Glomerular visceral epithelial cell (primary cell): ENCODE results near the gene PDCD7.
"Not testable (repeated sequence)": the region's sequence is repeated elsewhere in the genome, so short reads cannot be mapped to it uniquely, and the experiment has no call there.

ENCODE experiments used
- DNase-seq: peaks from one replicate; pipeline ENCODE4 v3.0.0-alpha.2; 2016; ENCODE audit errors: extremely low spot score

Gene PDCD7

DNA sequence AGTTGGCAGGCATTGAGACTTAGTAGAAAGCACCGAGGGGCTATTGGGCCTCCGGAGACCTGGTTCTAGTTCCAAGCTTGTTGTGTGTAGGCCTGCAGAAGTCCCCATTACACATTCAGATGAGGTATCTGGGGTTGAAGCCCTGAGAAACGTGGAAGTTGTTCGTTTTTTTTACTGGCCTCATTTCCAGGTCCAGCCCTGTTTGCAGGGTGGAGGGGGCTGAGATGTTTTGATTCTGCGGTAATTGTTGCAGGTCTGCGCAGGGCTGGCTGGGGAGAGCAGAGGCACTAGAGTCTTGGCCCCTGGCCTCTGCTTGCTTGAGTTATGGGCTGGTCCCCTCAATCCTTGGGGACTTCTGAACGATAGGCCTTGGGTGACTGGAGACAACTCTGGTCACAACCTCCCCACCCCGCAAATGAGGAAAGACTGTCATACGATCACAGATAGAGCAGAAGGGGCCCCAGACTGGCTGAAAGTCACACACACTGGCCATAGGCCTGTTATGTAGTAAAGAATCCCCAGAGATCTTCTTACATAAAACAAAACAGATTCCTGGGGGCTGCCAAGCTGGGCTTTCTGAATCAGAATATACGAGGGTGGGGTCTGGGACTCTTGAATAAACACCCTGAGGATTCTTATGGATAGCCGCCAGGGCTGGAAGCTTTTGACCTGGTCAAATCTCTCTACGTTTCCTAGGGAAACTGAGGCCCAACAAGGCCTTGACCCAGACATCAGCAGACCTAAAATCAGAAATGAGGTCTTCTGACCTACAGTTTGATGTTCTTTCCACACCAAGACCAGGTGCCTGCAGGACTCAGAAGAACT lies 41.5 kb downstream of the PDCD7 start:
- DNase-seq = no peak

DNA sequence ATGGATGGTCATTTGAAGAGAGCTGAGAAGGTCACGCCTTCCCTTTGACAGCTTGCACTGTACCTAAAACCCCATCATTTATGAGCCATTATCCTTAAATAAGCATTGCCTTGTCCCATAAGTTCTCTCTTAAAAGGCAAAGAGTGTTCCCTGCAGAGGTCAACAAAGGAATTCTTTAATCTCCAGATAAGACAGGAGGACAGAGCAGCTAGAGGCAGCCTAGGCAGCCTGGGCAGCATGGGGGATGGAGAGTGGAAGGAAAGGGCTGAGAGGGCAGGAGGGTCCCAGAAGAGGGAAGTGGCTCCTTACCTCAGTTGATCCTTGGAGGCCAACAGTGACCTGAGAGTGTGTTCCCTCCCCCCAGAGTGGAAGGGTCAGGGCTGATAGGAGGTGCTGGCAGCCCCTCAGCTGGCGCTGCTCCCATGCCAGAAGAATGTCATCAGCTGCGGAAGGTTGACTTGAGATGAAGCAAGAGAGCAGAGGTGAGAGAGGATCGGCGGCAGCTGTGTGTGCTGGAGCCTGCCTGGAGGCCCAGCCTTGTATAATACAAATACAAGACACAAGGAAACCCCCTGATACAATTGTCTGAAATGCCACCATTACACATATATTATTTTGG lies 44.3 kb downstream of the PDCD7 start:
- no peak for DNase-seq

DNA sequence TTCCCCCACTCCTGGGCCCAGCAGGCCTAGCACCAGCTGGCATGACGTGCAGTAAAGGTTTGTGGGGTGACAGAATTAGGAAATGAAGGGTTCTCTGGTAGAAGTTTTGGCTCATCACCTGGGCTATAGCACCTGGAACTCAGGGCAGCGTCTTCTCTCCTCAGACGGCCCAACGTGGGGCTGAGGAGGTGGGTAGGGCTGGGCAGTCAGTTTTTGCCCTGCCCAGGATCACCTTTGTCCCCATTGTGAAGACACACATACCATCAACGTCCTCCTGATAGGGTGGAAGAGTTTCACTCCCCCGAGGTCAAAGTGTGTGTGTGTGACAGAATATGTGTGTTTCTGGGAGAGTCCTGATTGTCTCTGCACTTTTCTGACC lies 45.0 kb downstream of the PDCD7 start:
- DNase-seq = no peak

DNA sequence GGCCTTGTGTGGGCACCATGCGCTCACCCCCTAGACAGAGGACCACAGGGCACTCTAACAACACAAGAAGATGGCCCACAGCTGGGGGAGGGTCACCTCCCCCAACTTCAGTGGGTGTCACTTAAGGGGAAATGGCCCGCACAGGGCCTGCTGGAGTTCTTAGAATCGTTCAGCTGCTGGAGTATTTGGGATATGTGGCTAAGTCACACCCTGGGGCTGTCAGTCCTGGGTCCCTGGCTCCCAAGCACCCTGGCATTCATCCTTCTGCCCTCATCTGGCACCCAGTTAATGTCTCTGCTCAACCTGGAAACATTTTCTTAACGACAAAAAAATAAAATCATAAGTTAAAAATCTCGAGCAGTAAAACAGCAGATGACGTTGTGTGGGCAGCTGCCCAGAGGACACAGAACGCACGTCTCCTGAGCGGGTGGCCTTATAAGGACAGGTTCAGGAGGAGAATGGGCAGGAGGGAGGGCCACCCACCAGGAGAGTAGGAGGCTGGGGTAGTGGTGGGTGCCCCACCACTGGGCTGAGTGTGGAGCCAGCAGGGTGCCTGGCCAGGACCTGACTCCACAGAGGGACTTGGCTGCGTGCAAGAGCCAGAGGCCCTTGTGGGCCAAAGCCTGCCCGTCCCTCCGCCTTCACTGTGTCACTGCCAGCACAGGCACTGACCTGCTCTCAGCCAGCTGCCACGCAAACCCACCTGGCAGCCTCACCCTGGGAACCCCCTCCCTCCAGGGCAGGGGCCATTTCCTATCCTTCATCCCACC lies 45.5 kb downstream of the PDCD7 start:
- DNase-seq = no peak

DNA sequence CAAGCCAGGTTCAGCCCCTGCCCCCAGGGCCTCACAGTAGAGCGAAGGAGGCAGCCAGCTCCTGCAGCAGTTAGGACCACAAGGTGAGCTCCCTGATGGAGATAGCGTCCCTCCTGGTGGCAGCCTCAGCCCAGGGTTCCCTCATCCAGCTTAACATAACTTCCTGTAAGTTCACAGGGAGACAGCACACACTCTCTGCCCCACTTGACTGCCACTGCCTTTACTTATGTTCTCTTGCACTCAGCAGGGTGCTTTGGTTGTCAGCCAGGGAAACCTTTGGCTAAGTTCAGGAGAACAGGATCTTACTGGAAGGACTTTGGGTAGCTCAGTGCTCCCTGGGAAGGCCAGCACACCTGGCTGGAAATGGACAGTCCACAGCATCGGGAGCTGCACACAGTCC lies 46.2 kb downstream of the PDCD7 start:
- no peak for DNase-seq

DNA sequence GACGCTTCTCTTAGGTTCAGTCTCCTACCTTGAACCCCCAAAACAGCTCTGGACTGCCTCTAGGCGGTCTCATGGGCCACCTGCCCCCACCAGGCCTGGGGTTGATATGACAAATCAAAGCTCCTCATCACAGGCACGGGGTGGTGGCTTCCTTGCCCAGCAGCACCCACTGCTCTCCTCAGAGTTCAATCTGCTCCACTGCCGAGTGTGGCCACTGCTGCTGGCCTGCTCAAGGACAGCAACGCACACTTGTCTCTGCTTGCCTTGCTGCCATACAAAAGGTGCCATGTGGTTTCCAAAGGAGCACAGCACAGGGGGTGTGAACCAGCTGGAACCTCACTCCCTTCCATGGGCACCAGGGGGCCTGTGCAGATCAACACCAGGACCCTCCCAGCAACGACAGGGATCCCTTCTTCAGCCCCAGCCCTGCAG lies 46.9 kb downstream of the PDCD7 start:
- DNase-seq = peak; percentile 11

DNA sequence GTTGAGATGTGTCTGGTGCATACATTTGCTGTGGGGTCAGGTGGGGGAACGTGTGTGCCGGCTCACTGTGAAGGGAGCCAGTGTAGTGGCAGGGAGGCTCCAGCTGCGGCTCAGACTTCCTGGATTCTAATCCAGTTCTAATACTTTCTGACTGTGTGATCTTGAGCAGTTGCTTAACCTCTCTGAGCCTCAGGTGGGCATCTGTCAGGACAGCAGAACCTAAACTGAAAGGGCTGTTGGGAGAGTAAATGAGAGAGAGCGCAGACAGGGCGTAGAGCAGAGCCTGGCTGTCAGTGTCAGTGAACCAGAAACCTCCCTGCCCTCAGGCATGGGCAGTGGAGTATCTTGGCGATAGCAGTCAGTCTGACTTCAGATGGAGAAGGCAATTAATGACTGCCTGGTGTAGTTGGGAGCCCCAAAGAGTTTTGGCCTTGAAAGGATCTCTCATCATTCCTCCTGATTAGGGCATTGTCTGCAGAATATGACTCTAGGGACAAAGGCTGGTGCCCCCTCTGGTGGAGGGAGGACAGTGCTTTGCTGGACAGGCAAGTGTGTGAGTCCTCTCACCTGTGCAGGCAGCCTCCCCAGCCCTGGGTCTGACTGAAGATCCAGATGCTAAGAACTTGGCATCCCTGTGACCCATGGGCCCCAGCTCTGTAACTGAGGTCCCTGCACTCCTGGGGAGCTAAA lies 47.5 kb downstream of the PDCD7 start:
- DNase-seq = peak; percentile 33

DNA sequence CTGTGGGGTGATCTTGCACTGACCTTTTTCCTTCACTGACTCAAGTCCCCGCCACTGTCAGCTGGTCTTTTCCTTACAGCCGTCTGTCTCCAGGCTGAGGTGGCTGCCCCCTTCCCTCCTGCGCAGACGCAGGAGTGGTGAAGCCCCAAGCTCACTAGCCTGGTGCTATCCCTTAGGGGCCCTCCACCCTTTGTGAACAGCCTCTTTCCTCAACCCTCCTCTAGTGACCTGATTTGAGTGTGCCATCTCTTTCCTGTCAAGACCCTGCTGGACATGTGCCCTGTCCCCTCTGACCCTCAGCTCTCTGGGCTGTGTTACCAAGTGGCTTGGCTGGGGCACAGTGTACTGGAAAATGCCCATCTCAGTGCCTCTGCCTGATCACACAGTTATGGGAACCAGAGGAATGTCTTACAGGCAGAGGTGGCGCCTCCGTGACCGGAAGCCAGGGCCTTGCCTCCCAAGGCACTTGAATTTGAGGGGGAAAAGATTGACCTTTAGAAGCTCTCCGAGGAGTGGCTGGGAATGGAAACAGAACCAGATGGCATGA lies 48.3 kb downstream of the PDCD7 start:
- DNase-seq = no peak

DNA sequence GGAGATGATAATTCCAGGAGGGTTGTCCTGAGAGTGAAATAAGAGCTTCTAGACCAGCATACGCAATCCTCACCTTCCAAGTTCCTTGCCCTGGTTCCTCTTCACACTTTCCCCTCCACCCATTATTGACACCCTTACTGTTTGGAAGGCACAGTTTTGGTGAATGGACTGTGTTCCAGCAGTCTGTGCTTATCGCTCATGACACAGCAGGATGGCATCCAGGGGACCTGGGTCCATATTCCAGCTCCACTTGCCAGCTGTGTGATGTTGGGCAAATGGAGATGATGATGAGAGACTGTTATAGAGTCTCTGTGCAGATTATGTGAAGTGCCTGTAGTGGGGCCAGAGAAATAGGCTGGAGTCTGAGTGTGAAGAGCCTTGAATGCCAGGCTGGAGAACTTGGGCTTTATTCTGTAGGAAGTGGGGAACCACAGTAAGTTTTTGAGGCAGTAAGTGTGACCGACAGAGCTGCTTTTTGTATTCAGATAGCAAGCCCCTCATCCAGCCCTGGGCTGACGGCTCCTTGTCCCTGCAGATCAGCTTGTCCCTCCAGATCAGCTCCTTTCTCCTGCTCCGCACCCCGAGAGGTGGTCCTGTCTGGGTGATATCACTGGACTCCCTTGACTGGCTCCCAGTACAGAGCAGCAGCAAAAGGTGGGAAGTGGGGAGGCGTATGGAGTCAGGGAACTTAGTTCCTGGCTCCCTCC lies 49.0 kb downstream of the PDCD7 start:
- DNase-seq = no peak

DNA sequence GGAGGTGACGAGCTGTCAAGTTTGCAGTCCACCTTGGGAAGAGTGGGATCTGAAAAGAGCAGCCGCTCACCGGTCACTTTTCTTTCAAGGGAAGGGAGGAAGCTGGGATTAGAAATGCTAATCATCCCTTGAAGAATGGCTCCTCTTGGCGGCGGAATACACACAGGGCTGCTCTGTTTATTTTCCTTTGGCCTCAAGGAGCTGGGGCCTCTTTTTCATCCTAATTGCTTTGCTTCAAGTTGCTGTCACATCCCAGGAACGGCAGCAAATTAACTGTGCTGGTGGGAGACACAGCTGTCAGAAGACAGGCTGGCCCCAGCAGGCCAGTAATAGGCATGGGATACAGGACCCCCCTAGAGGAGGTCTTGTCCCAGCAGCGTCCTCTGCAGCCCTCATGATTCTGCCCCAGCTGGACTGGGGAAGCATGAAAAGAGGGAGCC lies 50.3 kb downstream of the PDCD7 start:
- no peak for DNase-seq

DNA sequence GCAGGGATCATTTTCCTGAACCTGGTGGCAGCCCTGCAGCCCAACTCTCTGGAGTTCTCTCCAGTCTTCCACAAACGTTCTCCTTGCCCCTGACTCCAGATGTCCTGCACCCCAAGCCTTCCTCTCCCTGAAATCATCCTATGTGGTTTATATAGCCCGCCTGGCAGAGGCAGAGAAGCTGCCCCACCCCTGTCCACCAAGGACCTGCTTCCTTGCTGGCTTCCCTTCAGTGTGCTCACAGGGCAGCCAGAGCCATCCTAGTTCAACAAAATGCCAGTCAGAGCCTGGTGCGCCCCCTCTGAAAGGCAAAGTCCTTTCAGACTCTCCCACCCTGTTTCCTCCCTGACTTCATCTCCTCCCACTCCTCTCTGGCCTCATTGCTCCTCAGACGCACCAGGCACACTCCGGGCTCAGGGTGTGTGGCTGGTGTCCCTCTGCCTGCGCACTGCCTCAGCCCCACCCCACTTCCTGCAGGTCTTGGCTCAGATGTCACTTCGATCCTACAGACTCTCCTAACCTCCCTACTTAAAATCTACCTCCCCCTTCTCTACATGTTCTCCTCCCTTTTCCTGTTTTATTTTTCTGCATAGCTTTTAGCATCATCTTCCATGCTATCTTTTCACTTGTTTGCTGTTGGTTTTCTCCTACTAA lies 51.2 kb downstream of the PDCD7 start:
- DNase-seq = no peak

DNA sequence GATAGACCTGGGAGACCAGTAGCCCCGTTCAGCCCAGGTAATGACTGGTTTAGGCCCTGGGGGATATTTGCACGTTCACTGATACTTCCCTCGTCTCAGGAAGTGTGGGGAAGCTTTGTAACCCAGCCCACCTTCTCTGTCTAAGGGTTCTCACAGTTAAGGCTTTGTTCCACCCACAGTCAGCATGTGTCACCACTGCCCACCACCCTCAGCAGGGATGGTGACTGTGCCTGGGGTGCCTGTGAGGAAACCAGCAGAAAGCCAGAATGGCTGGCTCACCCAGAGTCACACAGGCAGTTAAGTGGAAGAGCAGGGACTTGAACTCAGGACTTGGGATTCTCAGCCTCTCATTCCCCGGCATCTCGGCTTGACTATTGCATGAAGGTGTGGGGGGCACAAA lies 51.9 kb downstream of the PDCD7 start:
- DNase-seq = no peak

DNA sequence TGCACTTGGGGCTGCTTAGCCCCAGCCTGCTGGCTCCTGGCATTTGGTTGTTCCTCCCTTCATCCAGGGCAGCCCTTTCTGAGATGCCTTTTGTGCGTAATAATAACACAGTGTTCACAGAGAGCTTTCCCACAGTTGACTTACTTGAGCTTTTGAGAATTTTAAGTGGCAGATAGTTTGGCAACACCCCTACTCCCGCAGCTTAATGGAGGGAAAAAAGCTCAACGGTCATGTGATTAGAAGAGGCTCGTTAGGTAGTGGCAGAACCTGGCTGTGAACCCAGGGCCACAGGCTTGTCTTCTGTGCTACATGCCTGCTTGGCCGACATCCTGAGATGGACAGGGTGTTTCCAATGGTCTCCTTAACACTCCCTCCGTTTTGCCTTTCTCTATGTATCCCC lies 52.3 kb downstream of the PDCD7 start:
- DNase-seq = no peak

DNA sequence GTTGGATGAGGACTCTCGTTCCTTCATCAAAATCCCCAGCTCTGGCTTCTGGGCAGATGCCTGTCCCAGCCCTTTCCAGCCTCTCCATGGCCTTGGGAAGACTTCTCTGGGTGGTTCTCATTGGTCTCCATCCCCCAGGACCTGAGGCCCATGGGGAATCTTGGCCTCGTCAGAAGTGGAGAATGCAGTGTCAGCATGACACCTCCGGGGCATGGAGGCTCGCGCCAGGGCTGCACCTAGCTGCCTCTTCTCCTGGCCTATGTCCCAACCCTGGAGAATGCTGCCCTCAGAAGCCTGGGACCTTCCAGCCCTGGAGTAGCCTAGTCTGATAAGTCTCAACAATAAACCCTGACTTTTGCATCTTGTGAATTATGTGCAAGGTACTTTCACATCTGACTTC lies 54.0 kb downstream of the PDCD7 start:
- DNase-seq = no peak

DNA sequence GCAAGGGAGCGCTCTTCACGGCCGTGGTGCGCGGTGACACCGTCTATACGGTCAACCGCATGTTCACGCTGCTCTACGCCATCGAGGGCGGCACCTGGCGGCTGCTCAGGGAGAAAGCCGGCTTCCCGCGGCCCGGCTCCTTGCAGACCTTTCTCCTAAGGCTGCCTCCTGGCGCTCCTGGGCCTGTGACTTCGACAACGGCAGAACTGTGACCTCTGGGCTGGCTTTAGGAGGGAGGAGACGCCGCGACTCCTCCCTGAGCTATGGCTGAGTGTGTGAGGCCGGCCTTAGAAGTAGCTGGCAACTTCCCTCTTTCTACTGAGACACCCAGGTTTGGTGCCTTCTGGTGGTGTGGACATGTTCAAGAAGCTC lies 55.6 kb downstream of the PDCD7 start:
- DNase-seq = peak; percentile 52

DNA sequence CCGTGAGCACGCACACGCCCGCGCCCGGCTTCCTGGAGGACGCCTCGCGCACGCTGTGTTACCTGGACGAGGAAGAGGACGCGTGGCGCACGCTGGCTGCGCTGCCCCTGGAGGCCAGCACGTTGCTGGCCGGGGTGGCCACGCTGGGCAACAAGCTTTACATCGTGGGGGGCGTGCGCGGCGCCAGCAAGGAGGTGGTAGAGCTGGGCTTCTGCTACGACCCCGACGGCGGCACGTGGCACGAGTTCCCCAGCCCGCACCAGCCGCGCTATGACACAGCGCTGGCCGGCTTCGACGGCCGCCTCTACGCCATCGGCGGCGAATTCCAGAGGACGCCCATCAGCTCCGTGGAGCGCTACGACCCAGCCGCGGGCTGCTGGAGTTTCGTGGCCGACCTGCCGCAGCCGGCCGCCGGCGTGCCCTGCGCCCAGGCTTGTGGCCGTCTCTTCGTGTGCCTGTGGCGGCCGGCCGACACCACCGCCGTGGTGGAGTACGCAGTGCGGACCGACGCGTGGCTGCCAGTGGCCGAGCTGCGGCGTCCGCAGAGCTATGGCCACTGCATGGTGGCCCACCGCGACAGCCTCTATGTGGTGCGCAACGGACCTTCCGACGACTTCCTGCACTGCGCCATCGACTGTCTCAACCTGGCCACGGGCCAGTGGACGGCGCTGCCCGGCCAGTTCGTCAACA lies 56.2 kb downstream of the PDCD7 start:
- DNase-seq = no peak

DNA sequence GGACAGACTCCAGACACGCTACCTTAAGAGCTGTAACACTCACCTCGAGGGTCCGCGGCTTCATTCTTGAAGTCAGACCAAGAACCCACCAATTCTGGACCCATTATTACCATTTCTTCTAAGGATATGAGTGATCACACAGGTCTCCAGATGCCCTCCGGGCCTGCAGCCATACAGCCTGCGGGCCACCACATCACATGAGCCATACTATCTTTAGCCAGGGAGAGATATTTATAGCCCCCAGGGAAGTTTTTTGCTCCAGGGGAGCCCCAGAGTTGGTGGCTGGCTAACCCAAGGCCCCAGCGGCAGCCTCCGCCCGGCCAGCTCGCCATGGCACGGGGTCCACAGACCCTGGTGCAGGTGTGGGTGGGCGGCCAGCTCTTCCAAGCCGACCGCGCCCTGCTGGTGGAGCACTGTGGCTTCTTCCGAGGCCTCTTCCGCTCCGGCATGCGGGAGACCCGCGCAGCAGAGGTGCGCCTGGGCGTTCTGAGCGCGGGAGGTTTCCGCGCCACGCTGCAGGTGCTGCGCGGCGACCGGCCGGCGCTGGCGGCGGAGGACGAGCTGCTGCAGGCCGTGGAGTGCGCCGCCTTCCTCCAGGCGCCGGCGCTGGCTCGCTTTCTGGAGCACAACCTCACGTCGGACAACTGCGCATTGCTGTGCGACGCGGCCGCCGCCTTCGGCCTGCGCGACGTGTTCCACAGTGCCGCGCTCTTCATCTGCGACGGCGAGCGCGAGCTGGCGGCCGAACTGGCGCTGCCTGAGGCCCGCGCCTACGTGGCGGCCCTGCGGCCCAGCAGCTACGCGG lies 56.9 kb downstream of the PDCD7 start, which contains the start of gene KBTBD13:
Gene KBTBD13 (plus strand): TSS at position 261 of the 805 bp plus-strand sequence. CDS start 70 bp downstream, at position 331.
- DNase-seq = no peak

DNA sequence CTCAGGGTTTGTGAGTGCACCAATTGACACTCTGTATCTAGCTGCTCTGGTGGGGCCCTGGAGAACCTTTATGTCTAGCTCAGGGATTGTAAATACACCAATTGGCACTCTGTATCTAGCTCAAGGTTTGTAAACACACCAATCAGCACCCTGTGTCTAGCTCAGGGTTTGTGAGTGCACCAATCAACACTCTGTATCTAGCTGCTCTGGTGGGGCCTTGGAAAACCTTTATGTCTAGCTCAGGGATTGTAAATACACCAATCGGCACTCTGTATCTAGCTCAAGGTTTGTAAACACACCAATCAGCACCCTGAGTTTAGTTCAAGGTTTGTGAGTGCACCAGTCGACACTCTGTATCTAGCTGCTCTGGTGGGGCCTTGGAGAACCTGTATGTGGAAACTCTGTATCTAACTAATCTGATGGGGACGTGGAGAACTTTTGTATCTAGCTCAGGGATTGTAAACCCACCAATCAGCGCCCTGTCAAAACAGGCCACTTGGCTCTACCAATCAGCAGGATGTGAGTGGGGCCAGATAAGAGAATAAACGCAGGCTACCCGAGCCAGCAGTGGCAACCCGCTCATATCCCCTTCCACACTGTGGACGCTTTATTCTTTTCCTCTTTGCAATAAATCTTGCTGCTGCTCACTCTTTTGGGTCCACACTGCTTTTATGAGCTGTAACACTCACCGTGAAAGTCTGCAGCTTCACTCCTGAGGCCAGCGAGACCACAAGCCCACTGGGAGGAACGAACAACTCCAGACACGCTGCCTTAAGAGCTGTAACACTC lies 57.8 kb downstream of the PDCD7 start:
- DNase-seq = not testable (repeated sequence)
